ENCODE data around the gene CYBC1. TPM values are rescaled to one million over a fixed set of nuclear protein-coding genes. Genes with fewer than 3 reads are reported as not detected.

The CYBC1 gene
- total and polyA plus RNA-seq, 2 of the 8 experiments (the other 6 are each of a cell fraction or from before 2014, with no cell fraction given): 74.6 to 81.4 TPM

DNA sequence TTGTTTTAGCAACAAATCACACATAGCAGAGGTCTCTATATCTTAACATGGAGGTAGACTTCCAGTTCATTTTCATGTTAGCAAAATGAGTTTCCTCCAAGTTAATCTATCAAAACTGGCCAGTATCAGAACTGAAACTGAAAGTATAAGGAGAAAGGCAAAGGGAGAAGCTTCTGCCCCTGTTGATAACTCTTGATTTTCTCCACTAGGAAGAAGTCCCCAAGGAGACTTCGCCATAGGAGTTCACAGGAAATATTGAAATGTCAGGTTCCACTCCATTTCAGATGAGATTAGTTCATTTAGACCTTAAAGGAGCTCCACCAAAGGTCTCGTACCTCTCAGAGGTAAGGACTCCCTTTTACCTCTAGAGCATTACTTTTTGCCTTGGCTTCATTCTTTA is 31.0 kb downstream of the CYBC1 start (continued):
- TF ChIP-seq, protein P1, sequence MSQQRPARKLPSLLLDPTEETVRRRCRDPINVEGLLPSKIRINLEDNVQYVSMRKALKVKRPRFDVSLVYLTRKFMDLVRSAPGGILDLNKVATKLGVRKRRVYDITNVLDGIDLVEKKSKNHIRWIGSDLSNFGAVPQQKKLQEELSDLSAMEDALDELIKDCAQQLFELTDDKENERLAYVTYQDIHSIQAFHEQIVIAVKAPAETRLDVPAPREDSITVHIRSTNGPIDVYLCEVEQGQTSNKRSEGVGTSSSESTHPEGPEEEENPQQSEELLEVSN (IDR thresholded peaks at IDR 0.05): no peak
- TF ChIP-seq CHD2 (IDR thresholded peaks at IDR 0.05; ENCODE audit: low read length) (no peak), BCL11A (IDR thresholded peaks at IDR 0.05; ENCODE audit: low read depth in 2 of 2, low read length in 2 of 2) (no peak), RAD21 (IDR thresholded peaks at IDR 0.05 in 1 of 2, conservative IDR thresholded peaks at IDR 0.05 in 1 of 2; ENCODE audit: low read depth in 2 of 2, low read length in 2 of 2) (no peak)
- TF ChIP-seq, protein P2, sequence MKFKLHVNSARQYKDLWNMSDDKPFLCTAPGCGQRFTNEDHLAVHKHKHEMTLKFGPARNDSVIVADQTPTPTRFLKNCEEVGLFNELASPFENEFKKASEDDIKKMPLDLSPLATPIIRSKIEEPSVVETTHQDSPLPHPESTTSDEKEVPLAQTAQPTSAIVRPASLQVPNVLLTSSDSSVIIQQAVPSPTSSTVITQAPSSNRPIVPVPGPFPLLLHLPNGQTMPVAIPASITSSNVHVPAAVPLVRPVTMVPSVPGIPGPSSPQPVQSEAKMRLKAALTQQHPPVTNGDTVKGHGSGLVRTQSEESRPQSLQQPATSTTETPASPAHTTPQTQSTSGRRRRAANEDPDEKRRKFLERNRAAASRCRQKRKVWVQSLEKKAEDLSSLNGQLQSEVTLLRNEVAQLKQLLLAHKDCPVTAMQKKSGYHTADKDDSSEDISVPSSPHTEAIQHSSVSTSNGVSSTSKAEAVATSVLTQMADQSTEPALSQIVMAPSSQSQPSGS (IDR thresholded peaks at IDR 0.05; ENCODE audit: low read length): no peak

All from H1 (cell line).